Lung (tissue), 12 donors: ENCODE results near the gene OGA. TPM values are rescaled to one million over a fixed set of nuclear protein-coding genes. Genes with fewer than 3 reads are reported as not detected.

ENCODE experiments used
- ATAC-seq: fragments of 200-7000 bp; cut with Tn5 transposase; one replicate; pipeline ENCODE4 v1.9.1; 2020; ENCODE audit warnings: moderate number of reproducible peaks; ENCODE audit not compliant: insufficient read depth, low FRiP score
- DNase-seq, 3 donors: peaks; one replicate each; pipeline ENCODE4 v3.0.0-alpha.2; 2013 to 2017
- H3K27ac ChIP-seq, 2 donors: one replicate each; pipeline ENCODE4 v1.5.1; 2013; ENCODE audit warnings: mild to moderate bottlenecking in 2 of 2, moderate library complexity in 2 of 2, control low read depth in 1 of 2, inconsistent platforms in 1 of 2, low read depth in 1 of 2, low read length in 1 of 2
- H3K27me3 ChIP-seq, 3 donors: one replicate each; pipeline ENCODE4 v1.5.1; 2013; ENCODE audit warnings: low read length in 2 of 3; ENCODE audit not compliant: control insufficient read depth in 3 of 3, insufficient read depth in 3 of 3
- H3K36me3 ChIP-seq, 4 donors: one replicate each; pipeline ENCODE4 v1.5.1; 2013; ENCODE audit warnings: low read length in 4 of 4, mild to moderate bottlenecking in 1 of 4, moderate library complexity in 1 of 4; ENCODE audit not compliant: control insufficient read depth in 4 of 4, insufficient read depth in 4 of 4
- H3K4me1 ChIP-seq, 5 donors: one replicate each; pipeline ENCODE4 v1.5.1; 2013; ENCODE audit warnings: low read length in 5 of 5, mild to moderate bottlenecking in 2 of 5, moderate library complexity in 1 of 5; ENCODE audit not compliant: control insufficient read depth in 5 of 5, insufficient read depth in 5 of 5
- H3K4me3 ChIP-seq: one replicate; pipeline ENCODE4 v1.5.1; 2013; ENCODE audit warnings: mild to moderate bottlenecking, control low read depth, moderate library complexity
- H3K9ac ChIP-seq, 2 donors: one replicate each; pipeline ENCODE4 v1.5.1; 2013; ENCODE audit warnings: low read length in 2 of 2, control low read depth in 1 of 2; ENCODE audit not compliant: insufficient read depth in 1 of 2
- H3K9me3 ChIP-seq, 4 donors: one replicate each; pipeline ENCODE4 v1.5.1; 2013; ENCODE audit warnings: low read length in 3 of 4, mild to moderate bottlenecking in 1 of 4, moderate library complexity in 1 of 4; ENCODE audit not compliant: control insufficient read depth in 4 of 4, insufficient read depth in 3 of 4
- CTCF ChIP-seq: IDR thresholded peaks from 2 replicates; pipeline ENCODE4 v1.5.1; 2012; ENCODE audit warnings: mild to moderate bottlenecking; ENCODE audit errors: control extremely low read depth, extremely low read depth
- whole genome bisulfite sequencing, 2 donors: extraction: QIAGEN DNeasy Blood & Tissue Kit; methylation state at CpG; one replicate each; pipeline ENCODE4 v1.1.7; 2013; 5-methylcytosine and 5-hydroxymethylcytosine counted together
- polyA plus RNA-seq, 2 donors: library from polyadenylated mRNA; stranded (reverse); fragments of 200-250 nt; gene quantifications; one replicate each; pipeline ENCODE4 v1.2.1, GENCODE V29; 2013
- total RNA-seq, 2 donors: library from RNA; depleted of rRNA in 1 of 2; stranded (reverse); fragments of >200 nt in 1 of 2; gene quantifications; one replicate each; pipeline ENCODE4 v1.2.1, GENCODE V29; 2014 to 2021
- donor health status: control.
- donor health status: control.
- donor health status: Bipolar disorder and iron deficiency.
- donor health status: healthy.
- donor health status: DM: yes; HTN: yes; CAD: no.

Gene OGA
- total and polyA plus RNA-seq, 4 donors = 45.7 to 362 (median 69.7) TPM

GRCh38 chr10:101744267-101744666, 74.0 kb downstream of the OGA start:
- Histone ChIP-seq H3K9ac (no peak overlapping the region), H3K27ac (no peak overlapping the region), H3K27me3 (peaks cover 0 to 3% (median 0%) of the 10 kb centered on the region in 3 donors), H3K9me3 (no peaks in the 10 kb centered on the region), H3K4me3 (no peak overlapping the region), H3K4me1 (no peaks in the 10 kb centered on the region), H3K36me3 (no peaks in the 10 kb centered on the region)
- 80% methylated on average over 3 of the region's 3 CpGs for WGBS, 2 donors
- no peak for DNase-seq
- no peak for ATAC-seq
- no peak for TF ChIP-seq CTCF

- no peaks in the 10 kb centered on the region for H3K36me3 ChIP-seq
- no peak overlapping the region for H3K27ac ChIP-seq
- TF ChIP-seq CTCF = no peak
- H3K9me3 ChIP-seq = no peaks in the 10 kb centered on the region
- ATAC-seq (no peak), DNase-seq (no peak)
- WGBS, 2 donors = 47 to 49% methylated on average over 2 of the region's 2 CpGs
- no peak overlapping the region for H3K4me3 ChIP-seq
- H3K9ac ChIP-seq = no peak overlapping the region
- no peaks in the 10 kb centered on the region for H3K4me1 ChIP-seq
- H3K27me3 ChIP-seq = peaks cover 0 to 5% (median 0%) of the 10 kb centered on the region in 3 donors
Measured at GRCh38 chr10:101741938-101742337, 76.3 kb downstream of the OGA start.

- Histone ChIP-seq H3K9ac (no peak overlapping the region), H3K27me3 (peaks cover 0 to 5% (median 3%) of the 10 kb centered on the region in 3 donors), H3K9me3 (no peaks in the 10 kb centered on the region), H3K4me3 (no peak overlapping the region), H3K27ac (no peak overlapping the region), H3K36me3 (no peaks in the 10 kb centered on the region), H3K4me1 (no peaks in the 10 kb centered on the region)
- no peak for DNase-seq
- 75 to 77% methylated on average over 3 of the region's 3 CpGs for WGBS, 2 donors
- TF ChIP-seq CTCF = no peak
- no peak for ATAC-seq
Measured at GRCh38 chr10:101736666-101737065, 81.6 kb downstream of the OGA start.

Other genes with a start within 250 kb of the OGA start
- gene POLL, start 230.2 kb downstream of the OGA start, total RNA-seq = 10 to 100 TPM; 23.1 to 26.9 TPM
- gene POLL, start 230.2 kb downstream of the OGA start, polyA plus RNA-seq = 10 to 100 TPM; 16.6 to 26.9 TPM
- gene DPCD, start 230.1 kb downstream of the OGA start, total RNA-seq = 10 to 100 TPM; 24.1 to 25.5 TPM
- 10 to 100 TPM; 26.4 to 31.8 TPM for gene DPCD, start 230.1 kb downstream of the OGA start, polyA plus RNA-seq
- 10 to 100 TPM; 60.9 to 65.6 TPM for gene FBXW4, start 123.3 kb downstream of the OGA start, total RNA-seq
- 10 to 100 TPM; 28.0 to 48.0 TPM for gene FBXW4, start 123.3 kb downstream of the OGA start, polyA plus RNA-seq
- not detected for gene FGF8, start 42.3 kb downstream of the OGA start, total RNA-seq
- under 1 TPM in 1 of 2 donors, not detected in 1; 0.08 TPM for gene FGF8, start 42.3 kb downstream of the OGA start, polyA plus RNA-seq
- gene NPM3, start 35.0 kb downstream of the OGA start, total RNA-seq = 10 to 100 TPM; 18.1 to 25.6 TPM
- gene NPM3, start 35.0 kb downstream of the OGA start, polyA plus RNA-seq = 10 to 100 TPM; 22.8 to 36.3 TPM
- gene KCNIP2, start 25.4 kb upstream of the OGA start, total RNA-seq = 1 to 10 TPM; 2.6 to 3.1 TPM
- 1 to 10 TPM in 1 of 2 donors, under 1 TPM in 1; 0.37 to 1.6 TPM for gene KCNIP2, start 25.4 kb upstream of the OGA start, polyA plus RNA-seq
- 10 to 100 TPM; 23.6 to 23.7 TPM for gene ARMH3, start 237.7 kb upstream of the OGA start, total RNA-seq
- gene ARMH3, start 237.7 kb upstream of the OGA start, polyA plus RNA-seq = 10 to 100 TPM; 14.7 to 17.6 TPM
- gene HPS6, start 246.9 kb upstream of the OGA start, total RNA-seq = 10 to 100 TPM; 11.7 to 28.2 TPM
- gene HPS6, start 246.9 kb upstream of the OGA start, polyA plus RNA-seq = 10 to 100 TPM; 10.8 to 20.9 TPM